Stimulated activated CD4-positive, alpha-beta T cell treated with anti-CD3 and anti-CD28 coated beads, Interleukin-15, amount 100 ng/mL, for 48 hours (primary cell): Measurements from ENCODE around the gene PAX5.

Experiments
- DNase-seq, 2 donors: peaks; one replicate each; pipeline ENCODE4 v3.0.0-alpha.2; 2020; ENCODE audit warnings: low read depth in 2 of 2

The PAX5 gene

GRCh38 chr9:36837431-36838405 lies 196.3 kb downstream of the PAX5 start:
- no peak for DNase-seq

- no peak for DNase-seq
Observed at GRCh38 chr9:36836486-36836885, 197.6 kb downstream of the PAX5 start.

- no peak for DNase-seq
Observed at GRCh38 chr9:36835271-36835996, 198.6 kb downstream of the PAX5 start.

GRCh38 chr9:36834736-36835135 lies 199.3 kb downstream of the PAX5 start:
- DNase-seq: no peak

- no peak for DNase-seq
Observed at GRCh38 chr9:36833954-36834353, 200.1 kb downstream of the PAX5 start.

GRCh38 chr9:36832164-36832795 lies 201.8 kb downstream of the PAX5 start:
- DNase-seq: no peak

- DNase-seq: no peak
Observed at GRCh38 chr9:36831381-36832161, 202.5 kb downstream of the PAX5 start.

GRCh38 chr9:36828611-36829013 lies 205.5 kb downstream of the PAX5 start:
- DNase-seq: no peak

GRCh38 chr9:36827593-36827992 lies 206.5 kb downstream of the PAX5 start:
- no peak for DNase-seq

GRCh38 chr9:36826581-36826980 lies 207.5 kb downstream of the PAX5 start:
- no peak for DNase-seq

- no peak for DNase-seq
Observed at GRCh38 chr9:36825179-36825578, 208.9 kb downstream of the PAX5 start.

GRCh38 chr9:36823934-36824333 lies 210.1 kb downstream of the PAX5 start:
- DNase-seq: no peak

GRCh38 chr9:36823466-36823865 lies 210.6 kb downstream of the PAX5 start:
- no peak for DNase-seq

GRCh38 chr9:36822201-36822600 lies 211.9 kb downstream of the PAX5 start:
- DNase-seq: no peak

- DNase-seq: no peak
Observed at GRCh38 chr9:36820392-36820861, 213.6 kb downstream of the PAX5 start.

- no peak for DNase-seq
Observed at GRCh38 chr9:36818965-36819870, 214.8 kb downstream of the PAX5 start.

GRCh38 chr9:36818242-36818938 lies 215.7 kb downstream of the PAX5 start:
- DNase-seq: no peak

- DNase-seq: no peak
Observed at GRCh38 chr9:36817160-36817834, 216.8 kb downstream of the PAX5 start.

GRCh38 chr9:36816371-36816770 lies 217.7 kb downstream of the PAX5 start:
- DNase-seq: no peak
